RPMI7951 (cell line): ENCODE measurements around the gene CHST1. TPM values are rescaled to one million over a fixed set of nuclear protein-coding genes. Genes with fewer than 3 reads are reported as not detected.

Experiments
- DNase-seq: peaks from one replicate; pipeline ENCODE4 v3.0.0-alpha.2; 2012; ENCODE audit warnings: low read depth
- total RNA-seq: library from RNA; depleted of rRNA; stranded (reverse); fragments of >200 nt; shearing (Covaris generic); gene quantifications from 2 replicates; pipeline ENCODE4 v1.2.3, GENCODE V29; 2014

Gene CHST1
- total RNA-seq, 1 experiment from 2014 or later = 0.36 TPM

- no peak for DNase-seq
These were observed 9.2 kb upstream of the CHST1 start for GRCh38 chr11:45674481-45675190.

DNA sequence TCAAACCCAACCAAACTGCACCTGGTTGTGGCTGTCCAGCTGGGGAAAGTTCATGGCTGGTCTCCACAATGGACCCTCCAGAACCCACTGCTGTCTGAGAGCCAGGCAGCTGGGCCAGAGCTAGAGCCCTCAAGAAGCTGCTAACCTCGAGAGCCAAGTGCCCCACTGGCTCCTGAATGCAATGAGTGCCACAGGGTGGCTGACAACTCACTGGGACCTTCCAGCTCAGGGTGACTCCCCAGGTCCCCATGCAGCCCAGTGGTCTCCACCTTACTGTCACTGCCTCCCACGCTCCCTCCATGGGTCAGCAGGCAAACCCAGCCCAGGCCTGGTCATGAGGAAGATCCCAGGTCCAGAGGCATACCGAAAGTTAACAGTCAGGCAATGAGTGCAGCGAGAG, 8.0 kb upstream of the CHST1 start:
- DNase-seq = no peak

- no peak for DNase-seq
These were observed 7.2 kb upstream of the CHST1 start for GRCh38 chr11:45672593-45672992.

- DNase-seq = peak; percentile 22
These were observed 6.1 kb upstream of the CHST1 start for GRCh38 chr11:45671246-45672171.

DNA sequence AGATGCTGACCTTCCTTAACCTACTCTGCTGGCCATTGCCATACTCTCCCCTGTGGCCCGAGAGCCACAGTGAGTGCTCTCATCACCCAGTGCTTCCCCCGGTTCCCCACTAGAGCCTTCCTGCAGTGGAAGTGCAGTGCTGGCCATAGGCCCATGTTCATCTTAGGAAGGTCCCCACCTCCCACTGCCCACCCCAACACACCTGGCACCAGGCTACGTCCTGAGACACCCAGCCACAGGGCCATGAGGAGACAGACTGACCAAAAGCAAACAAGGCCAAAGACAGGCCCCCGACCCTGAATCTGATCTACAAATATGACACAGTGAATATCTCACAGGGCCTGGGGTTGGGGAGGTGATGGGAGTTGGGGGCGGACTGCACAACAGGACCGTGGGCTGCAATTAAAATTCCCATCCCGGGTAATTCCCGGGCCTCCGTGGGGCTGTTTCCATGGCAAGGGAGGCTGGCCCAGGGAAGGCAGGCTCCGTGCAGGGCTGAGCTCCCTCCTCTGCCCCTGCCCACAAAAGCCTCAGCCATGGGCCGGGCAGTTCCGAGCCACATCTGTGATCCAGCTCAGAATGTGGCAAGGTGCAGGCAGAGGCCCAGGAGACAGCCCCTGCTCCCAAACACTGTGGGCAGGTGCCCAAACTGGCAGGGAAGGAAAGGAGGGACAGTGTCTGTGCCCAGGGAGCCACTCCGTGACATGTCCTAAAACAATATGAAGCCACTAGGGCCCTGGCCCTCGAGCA, 5.1 kb upstream of the CHST1 start:
- DNase-seq = no peak

DNA sequence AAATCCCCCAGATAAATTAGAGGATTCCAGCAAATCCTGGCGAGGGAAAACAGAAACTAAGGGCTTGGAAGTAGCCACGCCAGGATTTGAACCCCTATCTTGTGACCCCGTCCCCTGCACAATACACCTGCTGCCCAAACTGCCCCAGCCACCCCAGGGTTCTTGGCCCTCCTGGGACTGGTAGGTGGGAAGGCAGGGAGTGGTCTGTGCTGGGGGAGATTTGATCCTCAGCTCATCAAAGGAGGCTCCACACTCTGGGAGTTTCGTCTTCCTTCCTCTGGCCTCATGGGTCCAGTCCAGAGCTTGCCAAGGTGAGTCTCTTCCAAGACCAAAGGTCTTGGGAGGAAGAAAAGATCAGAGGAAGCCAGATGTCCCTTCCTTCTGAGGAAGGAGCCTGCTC, 4.5 kb upstream of the CHST1 start:
- no peak for DNase-seq

- DNase-seq = no peak
These were observed 3.7 kb upstream of the CHST1 start for GRCh38 chr11:45669146-45669545.

DNA sequence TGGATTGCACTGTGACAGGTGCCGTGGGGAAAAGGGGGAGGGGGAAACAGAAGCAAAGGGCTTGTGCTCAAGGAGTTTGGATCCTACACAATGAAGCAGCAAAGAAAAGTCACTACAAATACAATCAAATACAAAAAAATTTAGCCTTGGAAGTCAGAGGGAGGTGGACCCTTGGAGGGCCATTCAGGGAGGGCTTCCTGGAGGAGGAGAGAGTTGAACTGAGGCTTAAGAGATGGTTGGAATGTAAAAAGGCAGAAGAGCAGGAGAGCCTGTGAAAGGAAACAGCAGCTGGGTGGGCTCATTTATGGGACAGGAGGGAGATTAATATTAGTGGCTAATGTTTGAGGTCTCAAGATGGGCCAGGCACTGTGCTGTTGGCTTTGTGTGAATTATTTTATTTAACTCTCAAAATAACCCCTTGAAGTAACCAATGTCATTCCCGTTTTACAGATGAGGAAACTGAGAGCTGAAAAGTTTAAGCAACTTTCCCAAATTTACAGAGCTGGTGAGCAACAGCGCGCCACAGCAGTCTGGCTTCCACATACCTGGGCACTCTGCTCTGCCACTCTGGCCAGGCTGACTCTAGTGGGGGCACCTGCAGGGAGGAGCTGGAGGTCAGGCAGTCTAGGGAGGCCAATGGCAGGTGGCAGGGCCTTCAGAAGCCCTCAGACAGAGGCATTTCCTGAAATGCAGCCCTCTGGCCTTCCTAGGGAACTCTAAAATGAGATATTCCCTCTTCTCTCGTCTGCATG, 2.7 kb upstream of the CHST1 start:
- no peak for DNase-seq

GRCh38 chr11:45666648-45667642, 1.5 kb upstream of the CHST1 start:
- DNase-seq = no peak

- peak; percentile 4 for DNase-seq
These were observed 668 bp upstream of the CHST1 start for GRCh38 chr11:45665933-45666647.

DNA sequence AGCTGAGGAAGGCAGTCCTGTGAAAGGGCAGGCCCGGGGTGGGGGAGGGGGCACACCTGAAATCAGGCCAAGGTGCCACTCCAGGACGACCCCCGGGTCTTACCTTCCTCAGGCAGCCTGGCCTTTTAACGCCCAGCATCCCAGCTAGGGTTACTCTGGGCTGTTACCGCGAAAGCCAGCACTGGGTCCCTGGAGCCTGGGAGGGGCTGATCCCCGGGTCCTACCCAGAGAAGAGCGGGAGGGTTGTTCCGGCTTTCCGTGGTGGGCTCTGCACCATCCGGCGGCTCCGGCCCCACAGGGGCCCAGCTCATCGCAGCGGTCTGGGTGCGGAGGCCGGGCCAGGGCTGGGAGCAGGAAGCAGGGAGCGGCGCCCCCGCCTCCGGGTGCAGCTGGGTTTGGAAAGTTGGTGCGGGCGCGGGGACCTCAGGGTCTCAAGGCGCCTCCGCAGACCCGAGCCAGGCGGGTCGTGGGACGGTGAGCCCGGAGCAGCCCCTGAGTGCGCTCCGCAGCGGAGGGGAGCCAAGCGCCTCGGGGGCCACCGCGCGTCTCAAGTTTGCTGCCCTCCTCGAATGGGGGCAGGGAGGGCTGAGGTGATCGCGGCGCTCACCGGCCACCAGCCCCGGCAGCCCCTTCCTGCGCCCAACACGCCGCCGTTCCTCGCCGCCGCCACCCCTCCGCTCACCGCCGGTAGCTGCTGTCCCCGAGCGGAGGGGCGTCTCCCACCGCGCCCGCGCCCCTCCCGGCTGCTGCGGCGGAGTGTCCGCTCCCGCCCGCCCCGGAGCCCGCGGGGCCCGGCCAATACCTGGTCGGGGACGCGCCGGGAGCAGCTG, 831 bp downstream of the CHST1 start:
- no peak for DNase-seq

- peak; percentile 2 for DNase-seq
These were observed 1.7 kb downstream of the CHST1 start for GRCh38 chr11:45663486-45664375.

DNA sequence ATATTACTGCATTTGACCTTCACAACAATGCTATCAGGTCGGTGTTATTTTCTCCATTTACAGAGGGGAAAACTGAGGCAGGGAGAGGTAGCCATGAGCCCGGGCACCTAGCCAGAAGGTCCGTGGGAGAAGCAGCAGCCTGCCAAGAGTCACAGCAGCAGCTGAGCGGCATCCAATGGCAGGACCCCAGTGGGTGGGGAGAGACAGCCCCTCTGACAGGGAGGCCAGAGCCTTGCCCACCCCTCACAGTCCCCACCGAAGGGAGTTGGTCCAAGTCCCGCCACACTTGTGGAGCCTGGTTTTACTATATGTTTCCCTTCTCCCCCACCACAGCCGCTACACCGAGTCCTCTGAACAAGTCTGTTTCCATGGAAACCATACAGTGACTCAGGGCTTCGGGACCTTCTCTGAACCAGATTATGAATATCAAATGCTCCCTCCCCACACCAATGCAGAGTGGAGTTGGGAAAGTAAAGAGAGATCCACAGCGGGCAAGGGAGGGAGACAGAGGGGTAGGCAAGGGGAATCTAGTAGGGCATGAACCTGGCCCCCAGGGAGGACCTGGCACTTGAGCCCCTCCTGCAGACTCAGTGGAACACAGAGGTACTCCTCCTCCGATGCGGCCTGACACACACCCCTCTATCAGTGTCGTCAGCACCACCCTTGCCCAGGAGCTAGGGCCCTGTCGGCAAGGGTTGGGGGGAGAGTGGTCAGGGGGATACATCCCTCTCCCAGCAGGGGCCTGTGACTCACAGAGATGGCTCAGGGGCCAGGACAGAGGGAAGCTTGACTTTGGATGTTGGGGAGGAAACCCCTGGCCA, 2.5 kb downstream of the CHST1 start:
- DNase-seq = peak; percentile 83

DNA sequence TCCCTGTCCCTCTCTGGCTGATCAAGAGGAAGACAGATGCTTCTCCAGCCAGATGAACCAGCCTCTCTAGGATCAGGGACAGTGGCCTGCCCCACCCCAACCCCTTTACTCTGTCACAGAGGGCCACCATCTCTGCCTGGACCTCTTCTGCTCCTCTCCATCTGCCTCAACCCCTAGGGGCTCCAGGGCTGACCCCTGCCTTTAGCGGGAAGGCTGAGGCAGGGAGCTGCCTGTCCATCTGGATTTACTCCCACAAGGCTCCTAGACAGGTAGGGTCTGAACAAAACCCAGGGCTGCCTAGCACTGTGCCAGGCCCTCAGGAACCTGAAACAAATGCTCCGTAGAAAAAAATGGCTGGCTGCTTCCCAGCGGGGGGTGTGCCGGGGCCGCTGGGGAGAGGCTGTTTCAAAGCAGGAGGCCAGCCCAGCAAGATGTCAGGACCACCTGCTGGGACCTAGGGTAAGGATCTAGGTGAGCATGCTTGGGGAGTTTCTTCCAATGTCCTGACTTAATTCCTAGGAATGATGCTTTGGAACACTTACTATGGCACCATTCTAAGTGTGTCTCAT, 3.2 kb downstream of the CHST1 start:
- no peak for DNase-seq

DNA sequence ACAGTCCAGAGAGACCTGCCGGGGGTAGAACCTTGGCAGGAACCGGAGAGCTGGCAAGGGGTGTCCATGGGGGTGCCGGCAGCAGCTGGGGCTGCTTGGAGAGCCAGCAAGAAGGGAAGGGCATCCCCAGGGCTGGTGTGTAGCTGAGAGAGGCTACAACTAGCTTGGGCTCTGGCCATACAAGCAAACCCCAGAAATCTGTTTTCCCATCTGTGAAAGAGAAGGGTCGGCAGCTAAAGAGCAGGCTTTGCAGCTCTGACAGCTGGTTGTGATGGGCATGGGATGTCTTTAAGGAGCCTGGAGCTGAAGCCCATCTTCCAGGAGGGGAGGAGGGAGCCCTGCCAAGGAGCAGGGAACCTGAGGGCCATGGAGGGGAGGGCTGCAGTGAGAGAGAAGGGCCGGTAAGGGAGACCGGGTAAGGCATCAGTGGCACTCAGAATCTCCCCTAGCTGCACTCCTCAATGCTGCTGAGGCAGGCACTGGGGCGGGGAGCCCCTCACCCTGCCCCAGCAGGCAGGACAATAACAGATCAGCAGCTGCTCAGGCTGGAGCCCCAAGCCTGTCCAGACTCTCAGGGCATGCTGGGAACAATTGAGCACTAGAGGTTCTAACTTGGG, 3.9 kb downstream of the CHST1 start:
- DNase-seq = no peak
